Heart right ventricle (tissue), 16 donors: ENCODE data around the gene MYO1F. TPM values are rescaled to one million over a fixed set of nuclear protein-coding genes. Genes with fewer than 3 reads are reported as not detected.
A peak's percentile ranks its signal among the peaks of the same experiment; 100 is the strongest.

Experiments used
- ATAC-seq, 8 donors: fragments of 200-7000 bp; cut with Tn5 transposase; one replicate each; pipeline ENCODE4 v1.9.1; 2020; ENCODE audit warnings: mild to moderate bottlenecking in 8 of 8, moderate library complexity in 8 of 8, moderate number of reproducible peaks in 1 of 8
- DNase-seq, 2 donors: peaks; one replicate each; pipeline ENCODE4 v3.0.0-alpha.2; 2020
- H3K27ac ChIP-seq, 10 donors: fragments of 200-600 bp; sonication (generic) in 2 of 10; one replicate each; pipeline versions ENCODE4 v1.5.0 to v1.8.0; 2020 to 2022; ENCODE audit warnings: mild to moderate bottlenecking in 3 of 10
- H3K27me3 ChIP-seq, 7 donors: fragments of 200-600 bp; one replicate each; pipeline ENCODE4 v1.8.0; 2021 to 2022; ENCODE audit warnings: mild to moderate bottlenecking in 2 of 7
- H3K36me3 ChIP-seq, 9 donors: fragments of 200-600 bp; sonication (generic) in 1 of 9; one replicate each; pipeline versions ENCODE4 v1.5.0 to v1.8.0; 2020 to 2022; ENCODE audit warnings: mild to moderate bottlenecking in 2 of 9
- H3K4me1 ChIP-seq, 9 donors: fragments of 200-600 bp; sonication (generic) in 1 of 9; one replicate each; pipeline versions ENCODE4 v1.5.0 to v1.8.0; 2020 to 2022; ENCODE audit warnings: mild to moderate bottlenecking in 4 of 9
- H3K4me3 ChIP-seq, 10 donors: fragments of 200-600 bp; sonication (generic) in 2 of 10; one replicate each; pipeline versions ENCODE4 v1.5.0 to v1.8.0; 2020 to 2022; ENCODE audit warnings: mild to moderate bottlenecking in 7 of 10, moderate library complexity in 2 of 10
- H3K9me3 ChIP-seq, 11 donors: fragments of 200-600 bp in 10 of 11; sonication (generic) in 2 of 11; one replicate each; pipeline versions ENCODE4 v1.5.0 to v1.8.0; 2013 to 2022; ENCODE audit warnings: mild to moderate bottlenecking in 2 of 11, control low read depth in 1 of 11, moderate library complexity in 1 of 11
- WGBS, 2 donors: extraction: QIAGEN DNeasy Blood & Tissue Kit; methylation state at CpG; one replicate each; pipeline ENCODE4 v1.1.7; 2013; ENCODE audit warnings: inconsistent platforms in 1 of 2; 5-methylcytosine and 5-hydroxymethylcytosine counted together
- intact Hi-C, 10 donors: fragments of 100-400 bp; cut with DNase I; formaldehyde crosslinking; loops; one replicate each; pipeline versions ENCODE4 v1.11.1 to v1.14.2; 2022
- polyA plus RNA-seq, 2 donors: library from polyadenylated mRNA; stranded (reverse); fragments of 200-250 nt; gene quantifications; one replicate each; pipeline ENCODE4 v1.2.3, GENCODE V29; 2013
- total RNA-seq, 10 donors: library from RNA; stranded (reverse); fragmentation: NEBNext Ultra II Directional in 3 of 10; extraction: Animal tissue kit (Norgen Biotek cat#: 25700) in 3 of 10; gene quantifications; one replicate each; pipeline versions ENCODE4 v1.2.1 to v1.2.4, GENCODE V29; 2021 to 2023
- TF ChIP-seq, protein P1 (sequence below), 9 donors: fragments of 200-600 bp; sonication (generic) in 2 of 9; IDR thresholded peaks; one replicate each; pipeline versions ENCODE4 v1.5.0 to v1.8.0; 2021 to 2022; ENCODE audit warnings: antibody characterized with exemption in 9 of 9, mild to moderate bottlenecking in 5 of 9, moderate library complexity in 1 of 9
- donor health status: Arrhythmogenic right ventricular cardiomyopathy.
- donor health status: ischemic (EF 13 %, LVEDD 7.1; RV severe dilation, severe dysfunction).
- donor health status: healthy with polysubstance abuse.
- donor health status: DM: no; HTN: yes; CAD: no.
- donor health status: DM: no; HTN: no; CAD: no.
- donor health status: ischemic (EF 25% LVEDD 6.9; RV normal size, moderate dysfunction).
- donor health status: ischemic (EF 25% LVEDD 5.7; RV mildly dilated, moderate dysfunction).
- donor health status: healthy.
- donor health status: DM: yes; HTN: yes; CAD: no.
- donor health status: Ischemic cardiomyopathy.
- donor health status: ischemic (EF 35%, LVEDD 5.7; RV mildly dilated, moderate dysfunction).
- donor health status: nonischemic (EF 11% LVEDD 7.7; RV severe dilation, severe dysfunction).
- donor health status: DM: yes; HTN: yes; CAD: no.
- donor health status: PGD.
- donor health status: ischemic (EF 29% LVEDD 5.4; RV normal size, mild dysfunction).
- donor health status: nonischemic (EF 23%, LVEDD 6.1; RV moderate dilation, normal function).

Gene MYO1F
- total and polyA plus RNA-seq, 12 donors: 2.0 to 25.7 (median 6.5) TPM

DNA sequence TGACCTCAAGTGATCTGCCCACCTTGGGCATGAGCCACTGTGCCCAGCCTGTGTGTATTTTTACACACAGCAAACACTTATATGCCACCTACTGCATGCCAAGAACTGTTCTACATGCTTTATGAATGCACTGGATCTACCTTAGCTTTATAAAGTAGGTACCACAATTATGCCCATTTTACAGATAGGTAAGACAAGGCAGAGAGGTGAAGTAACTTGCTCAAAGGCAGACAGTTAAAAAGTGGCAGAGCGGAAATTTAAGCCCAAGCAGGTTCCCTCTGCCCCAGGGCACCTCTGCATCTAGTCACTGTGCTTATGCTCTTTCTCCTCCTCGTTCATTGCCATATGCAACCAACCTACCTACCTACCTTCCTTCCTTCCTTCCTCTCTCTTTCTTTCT, 22.8 kb upstream of the MYO1F start:
- no peak overlapping the region for H3K4me3 ChIP-seq
- no peak for ATAC-seq
- H3K27me3 ChIP-seq: no peaks in the 10 kb centered on the region
- peaks cover 0 to 8% (median 0%) of the 10 kb centered on the region in 9 donors for H3K4me1 ChIP-seq
- H3K36me3 ChIP-seq: peaks cover 0 to 95% (median 11%) of the 10 kb centered on the region in 9 donors
- TF ChIP-seq, protein P1, sequence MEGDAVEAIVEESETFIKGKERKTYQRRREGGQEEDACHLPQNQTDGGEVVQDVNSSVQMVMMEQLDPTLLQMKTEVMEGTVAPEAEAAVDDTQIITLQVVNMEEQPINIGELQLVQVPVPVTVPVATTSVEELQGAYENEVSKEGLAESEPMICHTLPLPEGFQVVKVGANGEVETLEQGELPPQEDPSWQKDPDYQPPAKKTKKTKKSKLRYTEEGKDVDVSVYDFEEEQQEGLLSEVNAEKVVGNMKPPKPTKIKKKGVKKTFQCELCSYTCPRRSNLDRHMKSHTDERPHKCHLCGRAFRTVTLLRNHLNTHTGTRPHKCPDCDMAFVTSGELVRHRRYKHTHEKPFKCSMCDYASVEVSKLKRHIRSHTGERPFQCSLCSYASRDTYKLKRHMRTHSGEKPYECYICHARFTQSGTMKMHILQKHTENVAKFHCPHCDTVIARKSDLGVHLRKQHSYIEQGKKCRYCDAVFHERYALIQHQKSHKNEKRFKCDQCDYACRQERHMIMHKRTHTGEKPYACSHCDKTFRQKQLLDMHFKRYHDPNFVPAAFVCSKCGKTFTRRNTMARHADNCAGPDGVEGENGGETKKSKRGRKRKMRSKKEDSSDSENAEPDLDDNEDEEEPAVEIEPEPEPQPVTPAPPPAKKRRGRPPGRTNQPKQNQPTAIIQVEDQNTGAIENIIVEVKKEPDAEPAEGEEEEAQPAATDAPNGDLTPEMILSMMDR (IDR thresholded peaks at IDR 0.05): no peak
- H3K9me3 ChIP-seq: peaks cover 0 to 9% (median 6%) of the 10 kb centered on the region in 11 donors
- intact Hi-C loops: no loop called here
- H3K27ac ChIP-seq: no peak overlapping the region
- no peak for DNase-seq
- 88 to 100% methylated on average over 2 of the region's 2 CpGs for WGBS, 2 donors

DNA sequence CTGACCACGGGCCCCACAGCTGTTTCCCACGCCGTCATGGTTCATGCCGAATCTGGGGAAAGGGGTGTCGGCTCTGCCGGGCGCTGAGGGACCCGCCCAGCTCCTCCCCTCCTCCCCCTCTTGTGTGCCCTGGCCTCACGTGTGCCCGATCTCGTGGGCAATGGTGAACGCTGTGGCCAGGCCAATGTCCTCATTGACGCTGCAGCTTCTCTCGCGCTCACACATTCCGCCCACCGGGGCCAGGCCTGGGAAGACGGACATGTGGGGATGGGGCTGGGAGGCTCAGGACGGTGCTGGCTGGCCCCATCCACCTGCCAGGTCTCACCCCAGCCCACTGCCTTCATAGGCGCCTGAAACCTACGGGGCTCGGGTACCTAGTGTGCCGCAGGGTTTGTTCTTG, 18.9 kb upstream of the MYO1F start:
- Histone ChIP-seq H3K36me3 (peaks cover 0 to 57% (median 0%) of the 10 kb centered on the region in 9 donors), H3K27me3 (peaks cover 0 to 21% (median 10%) of the 10 kb centered on the region in 7 donors), H3K4me1 (peaks cover 7 to 26% (median 18%) of the 10 kb centered on the region in 9 donors), H3K4me3 (no peak overlapping the region), H3K9me3 (peaks cover 0 to 11% (median 0%) of the 10 kb centered on the region in 11 donors), H3K27ac (no peak overlapping the region)
- ATAC-seq: no peak
- no peak for DNase-seq
- TF ChIP-seq, protein P1 (IDR thresholded peaks at IDR 0.05): no peak
- intact Hi-C loops: no loop called here
- WGBS, 2 donors: 90 to 92% methylated on average over 23 of the region's 23 CpGs

DNA sequence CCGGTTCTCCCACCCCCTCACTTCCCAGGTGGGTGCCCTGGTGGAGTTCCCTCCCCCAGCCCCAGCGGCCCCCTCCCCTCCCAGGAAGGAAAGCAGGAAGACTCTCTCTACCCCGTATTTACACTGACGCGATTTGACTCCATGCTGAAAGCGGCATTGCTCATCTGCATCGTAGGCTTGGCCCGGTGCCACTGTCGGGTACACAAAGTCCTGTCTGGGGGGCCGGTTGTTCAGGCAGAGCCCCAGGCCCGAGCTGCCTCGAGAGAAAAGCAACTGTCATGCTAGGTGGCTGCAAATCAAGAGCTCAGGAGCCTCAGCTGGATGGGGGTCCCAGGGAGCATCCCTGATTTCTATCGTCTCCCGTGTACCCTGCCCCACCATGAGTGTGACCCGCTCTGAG, 18.4 kb upstream of the MYO1F start:
- no peak for DNase-seq
- ATAC-seq: no peak
- peaks cover 0 to 11% (median 0%) of the 10 kb centered on the region in 11 donors for H3K9me3 ChIP-seq
- H3K4me3 ChIP-seq: no peak overlapping the region
- peaks cover 7 to 26% (median 18%) of the 10 kb centered on the region in 9 donors for H3K4me1 ChIP-seq
- 76 to 81% methylated on average over 15 of the region's 15 CpGs for WGBS, 2 donors
- H3K36me3 ChIP-seq: peaks cover 0 to 52% (median 0%) of the 10 kb centered on the region in 9 donors
- intact Hi-C loops: no loop called here
- H3K27ac ChIP-seq: no peak overlapping the region
- H3K27me3 ChIP-seq: peaks cover 0 to 22% (median 10%) of the 10 kb centered on the region in 7 donors
- TF ChIP-seq, protein P1 (IDR thresholded peaks at IDR 0.05): no peak

DNA sequence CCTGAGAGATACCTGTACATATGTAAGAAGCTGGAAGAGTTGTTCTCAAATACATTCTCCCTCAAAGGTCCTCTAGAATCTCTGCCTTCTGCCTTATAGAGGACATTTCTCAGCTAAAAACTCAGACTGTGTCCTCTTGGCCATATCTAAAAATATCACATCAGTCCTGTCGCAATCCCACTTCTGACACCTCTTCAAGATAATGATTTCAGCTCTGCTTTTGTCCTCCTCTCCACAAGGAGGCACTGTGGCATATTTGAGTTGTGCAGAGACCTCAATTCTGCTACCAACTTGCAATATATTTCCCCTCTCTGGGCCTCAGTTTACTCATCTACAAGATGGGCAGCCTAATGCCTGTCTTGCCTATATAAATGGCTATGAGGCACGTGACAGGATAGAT, 16.7 kb upstream of the MYO1F start:
- intact Hi-C loops: no loop called here
- Histone ChIP-seq H3K4me1 (peaks cover 7 to 26% (median 18%) of the 10 kb centered on the region in 9 donors), H3K9me3 (peaks cover 0 to 11% (median 0%) of the 10 kb centered on the region in 11 donors), H3K27ac (no peak overlapping the region), H3K27me3 (peaks cover 0 to 23% (median 10%) of the 10 kb centered on the region in 7 donors), H3K36me3 (peaks cover 0 to 35% (median 0%) of the 10 kb centered on the region in 9 donors), H3K4me3 (no peak overlapping the region)
- no peak for ATAC-seq
- TF ChIP-seq, protein P1 (IDR thresholded peaks at IDR 0.05): peak in 6 of 9 donors; percentile 8 to 33 (median 17)
- no peak for DNase-seq
- WGBS, 2 donors: 87 to 91% methylated on average over 2 of the region's 2 CpGs
